Measurements from ENCODE around the gene TRIP10. TPM values are rescaled to one million over a fixed set of nuclear protein-coding genes. Genes with fewer than 3 reads are reported as not detected.

Gene TRIP10
- total RNA-seq, 2 donors from 2014 or later: 23.1 to 31.9 TPM

DNA sequence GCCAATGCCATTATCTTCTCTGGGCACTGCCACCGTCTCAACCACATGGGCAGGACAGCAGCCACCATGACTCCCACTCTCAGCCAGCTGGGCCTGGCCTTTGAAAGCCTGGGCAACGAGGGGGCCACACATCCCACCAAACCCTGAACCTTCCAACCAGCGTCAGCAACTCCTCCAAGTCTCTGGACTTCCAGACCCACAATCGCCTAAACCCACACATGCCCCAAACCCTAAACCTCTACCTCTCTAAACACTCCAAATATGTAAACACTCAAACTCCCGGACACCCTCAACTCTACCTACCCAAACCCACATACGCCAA lies 20.0 kb upstream of the TRIP10 start:
- 74 to 96% methylated on average over 4 to 6 of the region's 6 CpGs for WGBS, 2 donors
- H3K27me3 ChIP-seq: no peaks in the 10 kb centered on the region
- ATAC-seq: no peak
- peaks cover 66% of the 10 kb centered on the region for H3K4me1 ChIP-seq
- H3K4me3 ChIP-seq: peak overlapping the region in 1 of 2 donors; percentile 39
- intact Hi-C loops (cut with DNase I): no loop called here
- DNase-seq: no peak
- H3K9me3 ChIP-seq: no peaks in the 10 kb centered on the region
- TF ChIP-seq, protein P1, sequence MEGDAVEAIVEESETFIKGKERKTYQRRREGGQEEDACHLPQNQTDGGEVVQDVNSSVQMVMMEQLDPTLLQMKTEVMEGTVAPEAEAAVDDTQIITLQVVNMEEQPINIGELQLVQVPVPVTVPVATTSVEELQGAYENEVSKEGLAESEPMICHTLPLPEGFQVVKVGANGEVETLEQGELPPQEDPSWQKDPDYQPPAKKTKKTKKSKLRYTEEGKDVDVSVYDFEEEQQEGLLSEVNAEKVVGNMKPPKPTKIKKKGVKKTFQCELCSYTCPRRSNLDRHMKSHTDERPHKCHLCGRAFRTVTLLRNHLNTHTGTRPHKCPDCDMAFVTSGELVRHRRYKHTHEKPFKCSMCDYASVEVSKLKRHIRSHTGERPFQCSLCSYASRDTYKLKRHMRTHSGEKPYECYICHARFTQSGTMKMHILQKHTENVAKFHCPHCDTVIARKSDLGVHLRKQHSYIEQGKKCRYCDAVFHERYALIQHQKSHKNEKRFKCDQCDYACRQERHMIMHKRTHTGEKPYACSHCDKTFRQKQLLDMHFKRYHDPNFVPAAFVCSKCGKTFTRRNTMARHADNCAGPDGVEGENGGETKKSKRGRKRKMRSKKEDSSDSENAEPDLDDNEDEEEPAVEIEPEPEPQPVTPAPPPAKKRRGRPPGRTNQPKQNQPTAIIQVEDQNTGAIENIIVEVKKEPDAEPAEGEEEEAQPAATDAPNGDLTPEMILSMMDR (IDR thresholded peaks at IDR 0.05): no peak
- no peak for TF ChIP-seq POLR2A (IDR thresholded peaks at IDR 0.05)
- peak overlapping the region in 2 of 4 donors; percentile 33 to 86 for H3K27ac ChIP-seq
- H3K36me3 ChIP-seq (replicated peaks in 1 of 2; ENCODE audit: insufficient read depth in 1 of 2, low read depth in 2 of 2): peaks cover 0 to 4% of the 10 kb centered on the region in 2 donors

DNA sequence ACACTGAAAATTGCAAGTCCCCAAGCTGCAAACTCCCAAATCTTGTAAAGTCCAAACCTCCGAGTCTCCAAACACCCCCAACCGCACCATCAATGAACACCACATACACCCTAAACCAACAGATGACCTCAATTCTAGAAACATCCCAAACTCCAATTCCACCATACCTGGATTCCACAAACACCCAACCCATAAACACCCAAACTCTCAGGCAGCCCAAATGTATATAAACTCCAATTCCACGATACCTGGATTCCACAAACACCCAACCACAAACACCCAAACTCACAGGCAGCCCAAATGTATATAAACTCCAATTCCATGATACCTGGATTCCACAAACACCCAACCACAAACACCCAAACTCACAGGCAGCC lies 19.5 kb upstream of the TRIP10 start:
- H3K4me3 ChIP-seq: peak overlapping the region in 1 of 2 donors; percentile 39
- DNase-seq: no peak
- 88 to 94% methylated on average over 3 of the region's 3 CpGs for WGBS, 2 donors

DNA sequence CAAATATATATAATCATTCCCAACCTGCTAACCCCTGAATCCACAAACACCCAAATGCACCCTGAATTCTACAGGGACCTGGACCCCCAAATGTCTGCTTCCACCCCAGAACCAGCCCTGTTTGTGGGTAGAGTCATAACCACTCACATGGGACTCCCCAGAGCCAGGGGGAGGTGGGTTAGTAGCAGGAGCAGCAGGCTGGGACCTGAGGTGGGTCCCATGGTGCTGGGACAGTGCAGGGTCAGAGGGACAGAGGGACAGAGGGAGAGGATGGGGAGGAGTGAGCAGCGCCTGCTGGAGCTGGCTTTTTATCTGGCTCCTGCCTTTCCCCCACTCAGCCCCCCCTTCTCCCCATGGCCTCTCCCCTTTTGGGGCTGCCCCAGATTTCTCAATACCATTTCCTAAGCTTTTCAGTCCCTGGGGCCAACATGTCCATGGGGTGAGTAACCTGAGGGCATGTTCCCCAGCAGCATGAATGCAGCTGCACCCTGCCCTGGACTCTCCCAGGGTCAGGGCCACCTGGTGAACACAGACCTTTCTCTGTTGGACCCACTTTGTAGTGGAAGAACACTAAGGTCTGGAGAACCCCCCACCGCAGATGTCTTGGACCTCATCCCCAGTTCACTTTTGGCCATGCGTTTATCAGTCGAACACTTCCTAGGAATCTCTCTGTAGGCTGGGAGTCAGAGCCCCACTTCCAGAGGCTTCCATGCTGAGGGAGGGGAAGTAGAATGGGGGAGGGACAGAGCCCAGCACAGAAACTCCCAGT lies 18.9 kb upstream of the TRIP10 start, which contains the start of gene C3:
TSS of gene C3 (minus strand) at position 282 of the 769 bp plus-strand sequence. CDS start at position 221, 61 bp downstream.
- Histone ChIP-seq H3K27ac (peak within 1 kb of the TSS; percentile 25 to 86 (median 80)), H3K9me3 (no peaks in the 10 kb centered on the region), H3K36me3 (replicated peaks in 1 of 2; ENCODE audit: insufficient read depth in 1 of 2, low read depth in 2 of 2) (peaks cover 0 to 4% of the 10 kb centered on the region in 2 donors), H3K4me3 (peak within 1 kb of the TSS in 1 of 2 donors; percentile 39), H3K27me3 (no peaks in the 10 kb centered on the region), H3K4me1 (peaks cover 77% of the 10 kb centered on the region)
- DNase-seq: peak; percentile 59 to 88 (median 71)
- 50 to 64% methylated on average over 4 of the region's 4 CpGs for WGBS, 2 donors
- peak; percentile 65 for ATAC-seq
- TF ChIP-seq POLR2A (IDR thresholded peaks at IDR 0.05): peak; percentile 28 to 94 (median 81)
- TF ChIP-seq, protein P1 (IDR thresholded peaks at IDR 0.05): no peak
- intact Hi-C loops (cut with DNase I): no loop called here

More for the DNA sequence above, 19.5 kb upstream of the TRIP10 start:
- ATAC-seq: no peak
- TF ChIP-seq, protein P1 (IDR thresholded peaks at IDR 0.05): no peak
- no peak for TF ChIP-seq POLR2A (IDR thresholded peaks at IDR 0.05)
- no peaks in the 10 kb centered on the region for H3K9me3 ChIP-seq
- H3K27ac ChIP-seq: peak overlapping the region in 3 of 4 donors; percentile 76 to 86 (median 84)
- peaks cover 0 to 4% of the 10 kb centered on the region in 2 donors for H3K36me3 ChIP-seq (replicated peaks in 1 of 2; ENCODE audit: insufficient read depth in 1 of 2, low read depth in 2 of 2)
- H3K27me3 ChIP-seq: no peaks in the 10 kb centered on the region
- H3K4me1 ChIP-seq: peaks cover 71% of the 10 kb centered on the region
- intact Hi-C loops (cut with DNase I): no loop called here

DNA sequence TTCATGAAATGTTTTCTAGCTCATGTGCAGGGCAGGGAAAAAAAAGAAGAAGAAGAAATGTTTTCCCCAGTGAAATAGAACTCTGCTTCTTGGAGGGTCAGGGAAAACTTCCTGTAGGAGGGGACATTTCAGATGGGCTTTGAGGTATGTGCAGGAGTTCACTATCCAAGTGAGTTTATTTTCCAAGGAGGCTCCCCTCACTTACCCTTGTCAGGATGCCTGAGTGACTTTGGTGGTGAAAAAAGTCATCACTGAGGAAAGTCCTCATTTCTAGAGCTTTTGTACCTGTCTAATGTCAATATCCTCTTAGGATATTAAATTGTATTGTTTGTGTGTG lies 18.4 kb upstream of the TRIP10 start:
- intact Hi-C loops (cut with DNase I): no loop called here
- no peak for TF ChIP-seq POLR2A (IDR thresholded peaks at IDR 0.05)
- TF ChIP-seq, protein P1 (IDR thresholded peaks at IDR 0.05): no peak
- ATAC-seq: no peak
- Histone ChIP-seq H3K4me3 (no peak overlapping the region), H3K27me3 (no peaks in the 10 kb centered on the region), H3K27ac (peak overlapping the region; percentile 25 to 86 (median 80)), H3K36me3 (replicated peaks in 1 of 2; ENCODE audit: insufficient read depth in 1 of 2, low read depth in 2 of 2) (peaks cover 0 to 4% of the 10 kb centered on the region in 2 donors), H3K9me3 (no peaks in the 10 kb centered on the region), H3K4me1 (peaks cover 82% of the 10 kb centered on the region)
- DNase-seq: no peak

DNA sequence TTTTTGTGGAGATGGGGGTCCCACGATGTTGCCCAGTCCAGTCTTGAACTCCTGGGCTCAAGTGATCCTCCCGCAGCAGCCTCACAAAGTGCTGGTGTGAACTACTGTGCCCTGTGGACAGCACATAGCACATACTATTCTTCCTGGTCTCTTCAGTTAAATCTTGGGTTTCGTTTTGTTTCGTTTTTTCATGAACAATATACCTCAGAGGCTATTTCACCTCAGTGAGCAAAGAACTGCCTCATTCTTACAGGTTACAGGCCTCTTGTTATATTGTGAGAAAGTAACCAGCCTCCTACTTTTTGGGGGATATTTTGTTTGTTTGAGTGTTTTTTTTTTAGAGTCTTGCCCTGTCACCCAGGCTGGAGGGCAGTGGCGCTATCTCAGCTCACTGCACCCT lies 17.7 kb upstream of the TRIP10 start:
- Histone ChIP-seq H3K27me3 (no peaks in the 10 kb centered on the region), H3K4me1 (peaks cover 85% of the 10 kb centered on the region), H3K4me3 (no peak overlapping the region), H3K36me3 (replicated peaks in 1 of 2; ENCODE audit: insufficient read depth in 1 of 2, low read depth in 2 of 2) (peaks cover 0 to 4% of the 10 kb centered on the region in 2 donors), H3K9me3 (no peaks in the 10 kb centered on the region), H3K27ac (peak overlapping the region; percentile 50 to 86 (median 80))
- intact Hi-C loops (cut with DNase I): no loop called here
- WGBS, 2 donors: 47 to 59% methylated on average over 5 of the region's 5 CpGs
- TF ChIP-seq POLR2A (IDR thresholded peaks at IDR 0.05): peak in 2 of 3 donors; percentile 19 to 20
- TF ChIP-seq, protein P1 (IDR thresholded peaks at IDR 0.05): no peak
- DNase-seq: no peak
- no peak for ATAC-seq
